ENCODE measurements around the gene RCN2. TPM values are rescaled to one million over a fixed set of nuclear protein-coding genes. Genes with fewer than 3 reads are reported as not detected.

Gene RCN2
- total and polyA plus RNA-seq, 8 donors: 42.3 to 215 (median 184) TPM

GRCh38 chr15:76974456-76975036 lies 43.0 kb downstream of the RCN2 start:
- Histone ChIP-seq H3K4me3 (no peak overlapping the region), H3K36me3 (no peaks in the 10 kb centered on the region), H3K4me1 (peaks cover 0 to 14% of the 10 kb centered on the region in 2 donors), H3K27ac (no peak overlapping the region), H3K9me3 (no peaks in the 10 kb centered on the region), H3K27me3 (no peaks in the 10 kb centered on the region)
- ATAC-seq (no peak), DNase-seq (no peak)
- TF ChIP-seq CTCF (IDR thresholded peaks at IDR 0.05): no peak
- intact Hi-C loops (cut with DNase I): no loop called here

GRCh38 chr15:76976141-76976540 lies 44.6 kb downstream of the RCN2 start:
- intact Hi-C loops (cut with DNase I): no loop called here
- no peak for TF ChIP-seq CTCF (IDR thresholded peaks at IDR 0.05)
- H3K27me3 ChIP-seq: no peaks in the 10 kb centered on the region

DNA sequence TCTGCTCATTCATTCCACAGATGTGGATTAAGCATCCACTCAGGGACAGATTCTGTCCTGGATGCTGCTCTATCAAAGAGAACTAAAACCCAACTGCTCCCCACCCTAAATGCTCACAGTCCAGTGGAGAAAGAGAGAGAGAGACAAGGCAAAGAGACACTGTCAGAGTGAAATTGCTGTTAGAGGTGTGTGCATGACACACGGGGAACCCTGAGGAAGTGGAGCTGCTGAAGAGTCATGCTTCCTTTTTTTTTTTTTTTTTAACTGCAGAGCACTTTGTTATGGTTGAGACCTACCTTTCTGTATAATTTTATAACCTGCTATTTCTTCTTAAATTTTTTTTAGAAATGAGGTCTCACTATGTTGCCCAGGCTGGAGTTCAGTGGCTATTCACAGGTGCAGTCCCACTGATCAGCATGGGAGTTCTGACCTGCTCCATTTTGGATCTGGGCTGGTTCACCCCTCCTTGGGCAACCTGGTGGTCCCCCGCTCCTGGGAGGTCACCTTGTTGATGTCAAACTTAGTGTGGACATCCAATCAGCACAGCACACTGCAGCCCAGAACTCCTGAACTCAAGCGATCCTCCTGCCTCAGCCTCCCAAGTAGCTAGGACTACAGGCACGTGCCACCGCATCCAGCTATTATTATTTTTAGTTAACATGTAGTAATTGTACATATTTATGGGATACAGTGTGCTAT lies 45.2 kb downstream of the RCN2 start:
- DNase-seq (peak in 1 of 4 donors; percentile 28), ATAC-seq (no peak)
- no peaks in the 10 kb centered on the region for H3K9me3 ChIP-seq
- H3K27ac ChIP-seq: peak overlapping the region in 1 of 2 donors; percentile 57
- no peaks in the 10 kb centered on the region for H3K27me3 ChIP-seq
- H3K36me3 ChIP-seq: no peaks in the 10 kb centered on the region
- H3K4me3 ChIP-seq: no peak overlapping the region
- no peak for TF ChIP-seq CTCF (IDR thresholded peaks at IDR 0.05)
- intact Hi-C loops (cut with DNase I): no loop called here
- H3K4me1 ChIP-seq: peaks cover 0 to 15% of the 10 kb centered on the region in 2 donors

More at GRCh38 chr15:76976141-76976540, 44.6 kb downstream of the RCN2 start:
- no peak for ATAC-seq
- DNase-seq: no peak
- Histone ChIP-seq H3K27ac (peak overlapping the region in 1 of 2 donors; percentile 57), H3K9me3 (no peaks in the 10 kb centered on the region), H3K36me3 (no peaks in the 10 kb centered on the region), H3K4me3 (no peak overlapping the region), H3K4me1 (peaks cover 0 to 14% of the 10 kb centered on the region in 2 donors)

GRCh38 chr15:76978522-76979330 lies 47.2 kb downstream of the RCN2 start:
- ATAC-seq (no peak), DNase-seq (peak in 1 of 4 donors; percentile 56)
- Histone ChIP-seq H3K36me3 (no peaks in the 10 kb centered on the region), H3K9me3 (no peaks in the 10 kb centered on the region), H3K27me3 (no peaks in the 10 kb centered on the region), H3K4me3 (no peak overlapping the region), H3K27ac (no peak overlapping the region), H3K4me1 (peaks cover 0 to 28% of the 10 kb centered on the region in 2 donors)
- intact Hi-C loops (cut with DNase I): no loop called here
- no peak for TF ChIP-seq CTCF (IDR thresholded peaks at IDR 0.05)

Measured in left lung (tissue), 10 donors.